WTC11 (cell line): ENCODE measurements around the gene NTMT2. TPM values are rescaled to one million over a fixed set of nuclear protein-coding genes. Genes with fewer than 3 reads are reported as not detected.

Source experiments
- ATAC-seq: fragments of 200-7000 bp; cut with Tn5 transposase; 2 replicates; pipeline ENCODE4 v1.10.0; 2021; ENCODE audit warnings: mild to moderate bottlenecking, moderate library complexity
- CTCF ChIA-PET: fragments of 300-600 bp; sonication (Branson Sonifier 250); formaldehyde crosslinking; loops from one replicate; lab custom pipeline; 2021; ENCODE audit warnings: antibody characterized with exemption; lab: Charles Lee
- POLR2A ChIA-PET: fragments of 350-600 bp; sonication (Branson Sonifier 250); formaldehyde crosslinking; loops from one replicate; lab custom pipeline; 2021; ENCODE audit warnings: antibody characterized with exemption; lab: Charles Lee
- DNase-seq: peaks from one replicate; pipeline ENCODE4 v3.0.0; 2021; ENCODE audit warnings: low spot score
- H3K27ac Mint-ChIP-seq: 2 replicates; pipeline ENCODE4 v1.8.0; 2021; ENCODE audit warnings: mixed read lengths
- H3K27me3 Mint-ChIP-seq: 2 replicates; pipeline ENCODE4 v1.8.0; 2021; ENCODE audit warnings: low read depth, mild to moderate bottlenecking, moderate library complexity, mixed read lengths
- H3K36me3 Mint-ChIP-seq: 2 replicates; pipeline ENCODE4 v1.8.0; 2021; ENCODE audit warnings: mixed read lengths
- H3K4me1 Mint-ChIP-seq: 2 replicates; pipeline ENCODE4 v1.8.0; 2022; ENCODE audit warnings: mixed read lengths
- H3K4me3 Mint-ChIP-seq: 2 replicates; pipeline ENCODE4 v1.8.0; 2021; ENCODE audit warnings: mild to moderate bottlenecking, moderate library complexity, mixed read lengths
- H3K9me3 Mint-ChIP-seq: 2 replicates; pipeline ENCODE4 v1.8.0; 2021; ENCODE audit warnings: mixed read lengths
- ATF1 ChIP-seq: sonication (generic); formaldehyde crosslinking; IDR thresholded peaks from 2 replicates; pipeline ENCODE4 v1.8.1; 2023; ENCODE audit warnings: mild to moderate bottlenecking, moderate library complexity, missing genetic modification reagents
- CBFB ChIP-seq: sonication (generic); formaldehyde crosslinking; IDR thresholded peaks from 2 replicates; pipeline ENCODE4 v1.8.1; 2022; ENCODE audit warnings: mild to moderate bottlenecking, low read depth, missing genetic modification reagents
- CREM ChIP-seq: sonication (generic); formaldehyde crosslinking; IDR thresholded peaks from 2 replicates; pipeline ENCODE4 v1.8.1; 2022; ENCODE audit warnings: mild to moderate bottlenecking, missing genetic modification reagents, moderate library complexity
- EMX1 ChIP-seq: fragments of 250-450 bp; sonication (Bioruptor Pico); IDR thresholded peaks from 2 replicates; pipeline ENCODE4 v1.8.0; 2021; ENCODE audit warnings: mild to moderate bottlenecking
- ESRRA ChIP-seq: sonication (generic); formaldehyde crosslinking; IDR thresholded peaks from 2 replicates; pipeline ENCODE4 v1.8.1; 2022; ENCODE audit warnings: mild to moderate bottlenecking, missing genetic modification reagents, borderline replicate concordance
- FOXK1 ChIP-seq: sonication (generic); formaldehyde crosslinking; IDR thresholded peaks from 2 replicates; pipeline ENCODE4 v1.8.0; 2022; ENCODE audit warnings: mild to moderate bottlenecking, moderate library complexity, missing genetic modification reagents
- GRHL2 ChIP-seq: fragments of 250-450 bp; sonication (Bioruptor Pico); IDR thresholded peaks from 2 replicates; pipeline ENCODE4 v1.8.0; 2022; ENCODE audit warnings: mild to moderate bottlenecking, moderate library complexity; ENCODE audit not compliant: insufficient replicate concordance, severe bottlenecking
- ZNF219 ChIP-seq: sonication (generic); formaldehyde crosslinking; IDR thresholded peaks from 2 replicates; pipeline ENCODE4 v1.8.0; 2023; ENCODE audit warnings: missing genetic modification reagents, mild to moderate bottlenecking, borderline replicate concordance
- ZNF317 ChIP-seq: sonication (generic); formaldehyde crosslinking; IDR thresholded peaks from 2 replicates; pipeline ENCODE4 v1.8.1; 2023; ENCODE audit warnings: low read depth, mild to moderate bottlenecking, moderate library complexity, missing genetic modification reagents, borderline replicate concordance
- ZNF416 ChIP-seq: fragments of 250-450 bp; sonication (Bioruptor Pico); IDR thresholded peaks from 2 replicates; pipeline ENCODE4 v1.9.0; 2021; ENCODE audit warnings: mild to moderate bottlenecking, inconsistent platforms
- total RNA-seq: library from RNA; stranded (reverse); gene quantifications from 3 replicates; pipeline ENCODE4 v1.2.3, GENCODE V29; 2021
- TF ChIP-seq, protein P1 (sequence below): sonication (generic); formaldehyde crosslinking; IDR thresholded peaks from 2 replicates; pipeline ENCODE4 v1.8.0; 2022; ENCODE audit warnings: missing genetic modification reagents
- TF ChIP-seq, protein P2 (sequence below): fragments of 250-450 bp; sonication (Bioruptor Pico); IDR thresholded peaks from 2 replicates; pipeline ENCODE4 v1.9.0; 2021; ENCODE audit warnings: mild to moderate bottlenecking
- TF ChIP-seq, protein P3 (sequence below): sonication (generic); formaldehyde crosslinking; IDR thresholded peaks from 2 replicates; pipeline ENCODE4 v1.8.0; 2023; ENCODE audit warnings: missing genetic modification reagents
- TF ChIP-seq, protein P4 (sequence below): sonication (generic); formaldehyde crosslinking; IDR thresholded peaks from 2 replicates; pipeline ENCODE4 v1.8.1; 2023; ENCODE audit warnings: mild to moderate bottlenecking, missing genetic modification reagents

Gene NTMT2
- total RNA-seq, 1 experiment from 2014 or later = 0.24 TPM

DNA sequence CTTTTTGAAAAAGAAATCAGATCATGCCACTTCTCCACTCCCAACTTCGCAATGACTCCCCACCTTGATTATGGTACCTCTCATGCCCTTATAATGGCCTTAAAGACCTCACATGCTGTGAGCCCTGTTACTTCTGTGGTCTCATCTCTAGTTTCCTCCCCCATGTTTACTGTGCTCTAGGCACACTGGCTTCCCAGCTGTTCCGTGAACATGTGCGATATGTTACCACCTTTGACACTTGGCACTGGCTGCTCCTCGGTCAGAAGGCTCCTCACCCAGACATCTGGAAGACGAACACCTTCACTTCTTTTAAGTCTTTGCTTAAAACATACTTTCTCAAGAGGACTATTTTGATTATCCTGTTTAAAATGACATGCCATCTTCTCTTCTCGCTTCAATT, 14.3 kb upstream of the NTMT2 start:
- H3K27ac Mint-ChIP-seq = no peak overlapping the region

DNA sequence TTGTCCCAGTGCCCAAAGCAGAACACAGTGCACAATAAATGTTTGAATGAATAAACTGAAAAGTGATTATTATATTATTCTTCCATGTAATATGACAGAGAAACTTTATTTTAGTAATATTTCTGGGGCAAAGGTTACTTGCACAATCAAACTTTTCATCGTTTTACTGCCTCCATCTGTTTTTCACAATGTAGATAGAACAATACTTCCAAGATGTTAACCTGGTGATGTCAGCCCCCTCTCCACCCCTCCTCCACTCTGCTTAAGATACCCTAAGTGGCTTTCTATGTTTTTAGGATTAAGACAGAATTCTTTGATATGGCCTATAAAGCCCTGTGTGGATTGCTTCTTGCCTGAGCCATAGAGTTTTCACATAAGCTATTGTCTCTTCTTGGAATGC, 13.8 kb upstream of the NTMT2 start:
- H3K4me3 Mint-ChIP-seq = no peak overlapping the region
- no peak overlapping the region for H3K27ac Mint-ChIP-seq
- DNase-seq (no peak), ATAC-seq (no peak)
- H3K36me3 Mint-ChIP-seq = no peaks in the 10 kb centered on the region
- POLR2A ChIA-PET = no interaction called here
- H3K4me1 Mint-ChIP-seq = peaks cover 5% of the 10 kb centered on the region; the same call in 1 of the 2 replicates
- CTCF ChIA-PET = no interaction called here
- peaks cover 3% of the 10 kb centered on the region; the same call in 1 of the 2 replicates for H3K27me3 Mint-ChIP-seq
- H3K9me3 Mint-ChIP-seq = no peaks in the 10 kb centered on the region
- no peak for TF ChIP-seq CBFB (CRISPR knock-in tag)
- TF ChIP-seq, all 79 proteins: peak for 0

More for the DNA sequence above, 14.3 kb upstream of the NTMT2 start:
- ChIA-PET CTCF (no interaction called here), POLR2A (no interaction called here)
- TF ChIP-seq ZNF219 (no peak), ZNF317 (no peak), ESRRA (CRISPR knock-in tag) (no peak), ATF1 (CRISPR knock-in tag) (no peak), GRHL2 (CRISPR knock-in tag) (no peak), ZNF416 (CRISPR knock-in tag) (no peak)
- TF ChIP-seq, protein P1, sequence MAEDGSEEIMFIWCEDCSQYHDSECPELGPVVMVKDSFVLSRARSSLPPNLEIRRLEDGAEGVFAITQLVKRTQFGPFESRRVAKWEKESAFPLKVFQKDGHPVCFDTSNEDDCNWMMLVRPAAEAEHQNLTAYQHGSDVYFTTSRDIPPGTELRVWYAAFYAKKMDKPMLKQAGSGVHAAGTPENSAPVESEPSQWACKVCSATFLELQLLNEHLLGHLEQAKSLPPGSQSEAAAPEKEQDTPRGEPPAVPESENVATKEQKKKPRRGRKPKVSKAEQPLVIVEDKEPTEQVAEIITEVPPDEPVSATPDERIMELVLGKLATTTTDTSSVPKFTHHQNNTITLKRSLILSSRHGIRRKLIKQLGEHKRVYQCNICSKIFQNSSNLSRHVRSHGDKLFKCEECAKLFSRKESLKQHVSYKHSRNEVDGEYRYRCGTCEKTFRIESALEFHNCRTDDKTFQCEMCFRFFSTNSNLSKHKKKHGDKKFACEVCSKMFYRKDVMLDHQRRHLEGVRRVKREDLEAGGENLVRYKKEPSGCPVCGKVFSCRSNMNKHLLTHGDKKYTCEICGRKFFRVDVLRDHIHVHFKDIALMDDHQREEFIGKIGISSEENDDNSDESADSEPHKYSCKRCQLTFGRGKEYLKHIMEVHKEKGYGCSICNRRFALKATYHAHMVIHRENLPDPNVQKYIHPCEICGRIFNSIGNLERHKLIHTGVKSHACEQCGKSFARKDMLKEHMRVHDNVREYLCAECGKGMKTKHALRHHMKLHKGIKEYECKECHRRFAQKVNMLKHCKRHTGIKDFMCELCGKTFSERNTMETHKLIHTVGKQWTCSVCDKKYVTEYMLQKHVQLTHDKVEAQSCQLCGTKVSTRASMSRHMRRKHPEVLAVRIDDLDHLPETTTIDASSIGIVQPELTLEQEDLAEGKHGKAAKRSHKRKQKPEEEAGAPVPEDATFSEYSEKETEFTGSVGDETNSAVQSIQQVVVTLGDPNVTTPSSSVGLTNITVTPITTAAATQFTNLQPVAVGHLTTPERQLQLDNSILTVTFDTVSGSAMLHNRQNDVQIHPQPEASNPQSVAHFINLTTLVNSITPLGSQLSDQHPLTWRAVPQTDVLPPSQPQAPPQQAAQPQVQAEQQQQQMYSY (CRISPR knock-in tag) = no peak
- TF ChIP-seq, protein P2, sequence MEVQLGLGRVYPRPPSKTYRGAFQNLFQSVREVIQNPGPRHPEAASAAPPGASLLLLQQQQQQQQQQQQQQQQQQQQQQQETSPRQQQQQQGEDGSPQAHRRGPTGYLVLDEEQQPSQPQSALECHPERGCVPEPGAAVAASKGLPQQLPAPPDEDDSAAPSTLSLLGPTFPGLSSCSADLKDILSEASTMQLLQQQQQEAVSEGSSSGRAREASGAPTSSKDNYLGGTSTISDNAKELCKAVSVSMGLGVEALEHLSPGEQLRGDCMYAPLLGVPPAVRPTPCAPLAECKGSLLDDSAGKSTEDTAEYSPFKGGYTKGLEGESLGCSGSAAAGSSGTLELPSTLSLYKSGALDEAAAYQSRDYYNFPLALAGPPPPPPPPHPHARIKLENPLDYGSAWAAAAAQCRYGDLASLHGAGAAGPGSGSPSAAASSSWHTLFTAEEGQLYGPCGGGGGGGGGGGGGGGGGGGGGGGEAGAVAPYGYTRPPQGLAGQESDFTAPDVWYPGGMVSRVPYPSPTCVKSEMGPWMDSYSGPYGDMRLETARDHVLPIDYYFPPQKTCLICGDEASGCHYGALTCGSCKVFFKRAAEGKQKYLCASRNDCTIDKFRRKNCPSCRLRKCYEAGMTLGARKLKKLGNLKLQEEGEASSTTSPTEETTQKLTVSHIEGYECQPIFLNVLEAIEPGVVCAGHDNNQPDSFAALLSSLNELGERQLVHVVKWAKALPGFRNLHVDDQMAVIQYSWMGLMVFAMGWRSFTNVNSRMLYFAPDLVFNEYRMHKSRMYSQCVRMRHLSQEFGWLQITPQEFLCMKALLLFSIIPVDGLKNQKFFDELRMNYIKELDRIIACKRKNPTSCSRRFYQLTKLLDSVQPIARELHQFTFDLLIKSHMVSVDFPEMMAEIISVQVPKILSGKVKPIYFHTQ (CRISPR knock-in tag) = no peak
- H3K4me1 Mint-ChIP-seq = peaks cover 11% of the 10 kb centered on the region
- no peaks in the 10 kb centered on the region for H3K9me3 Mint-ChIP-seq
- no peaks in the 10 kb centered on the region for H3K27me3 Mint-ChIP-seq
- ATAC-seq (no peak), DNase-seq (no peak)
- H3K4me3 Mint-ChIP-seq = no peak overlapping the region
- no peaks in the 10 kb centered on the region for H3K36me3 Mint-ChIP-seq

DNA sequence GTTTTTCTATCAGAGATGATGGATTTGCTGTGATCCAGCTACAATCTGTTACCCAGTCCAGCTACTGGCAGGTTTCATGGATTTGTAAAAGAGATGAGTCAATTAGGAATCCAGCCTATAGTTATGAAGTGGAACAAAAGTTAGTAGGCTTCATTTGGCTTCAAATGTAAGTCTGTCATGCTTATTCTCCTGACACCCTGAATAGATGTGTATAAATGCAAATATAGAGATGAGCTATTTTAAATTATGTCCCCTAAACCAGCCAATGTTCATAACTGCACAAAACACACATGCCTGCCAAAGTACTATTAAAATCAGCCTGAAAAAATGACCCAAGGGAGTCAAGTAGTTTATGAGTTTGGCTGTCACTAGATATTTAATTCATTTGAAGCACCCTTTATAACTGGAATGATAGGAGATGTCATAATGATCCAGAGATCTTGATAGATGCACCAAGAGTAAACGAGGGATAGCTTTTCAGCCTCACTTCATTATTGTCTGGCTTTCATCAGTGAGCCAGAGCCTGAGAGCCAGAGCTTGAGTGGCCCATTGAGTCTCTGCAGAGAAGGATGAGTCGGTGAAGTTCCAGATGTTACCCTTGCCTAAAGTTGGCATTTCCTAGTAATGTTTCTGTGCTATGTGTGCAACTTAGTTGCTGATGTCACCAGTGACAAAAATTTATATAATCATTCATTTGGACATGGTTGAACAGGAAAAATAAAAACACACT, 11.8 kb upstream of the NTMT2 start:
- Mint-ChIP-seq H3K27me3 (peaks cover 10% of the 10 kb centered on the region), H3K27ac (no peak overlapping the region), H3K4me1 (peaks cover 4% of the 10 kb centered on the region; the same call in 1 of the 2 replicates), H3K9me3 (no peaks in the 10 kb centered on the region), H3K4me3 (no peak overlapping the region), H3K36me3 (no peaks in the 10 kb centered on the region)
- CTCF ChIA-PET = no interaction called here
- ATAC-seq = no peak
- TF ChIP-seq, protein P3, sequence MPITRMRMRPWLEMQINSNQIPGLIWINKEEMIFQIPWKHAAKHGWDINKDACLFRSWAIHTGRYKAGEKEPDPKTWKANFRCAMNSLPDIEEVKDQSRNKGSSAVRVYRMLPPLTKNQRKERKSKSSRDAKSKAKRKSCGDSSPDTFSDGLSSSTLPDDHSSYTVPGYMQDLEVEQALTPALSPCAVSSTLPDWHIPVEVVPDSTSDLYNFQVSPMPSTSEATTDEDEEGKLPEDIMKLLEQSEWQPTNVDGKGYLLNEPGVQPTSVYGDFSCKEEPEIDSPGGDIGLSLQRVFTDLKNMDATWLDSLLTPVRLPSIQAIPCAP = no peak
- TF ChIP-seq FOXK1 (CRISPR knock-in tag) = no peak
- no peak for DNase-seq
- POLR2A ChIA-PET = no interaction called here

DNA sequence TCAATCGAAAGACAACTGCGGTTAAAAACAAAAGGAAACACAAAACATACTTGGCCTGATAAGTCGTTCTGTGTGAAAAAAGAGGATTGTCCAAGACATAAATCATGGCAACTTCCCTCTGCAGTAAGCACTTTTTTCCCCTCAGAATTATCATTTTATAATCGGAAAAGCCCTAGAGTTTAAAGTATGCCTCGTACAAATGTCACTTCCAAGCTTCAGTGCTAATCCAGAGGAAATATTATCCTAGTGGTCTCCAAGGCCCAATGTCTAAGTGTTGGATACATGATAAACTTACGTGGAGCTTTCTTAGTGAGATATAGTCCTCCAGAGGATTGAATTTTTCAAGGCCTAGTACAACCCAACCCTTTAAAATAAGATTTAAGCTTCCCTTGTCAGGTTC, 11.2 kb upstream of the NTMT2 start:
- H3K27me3 Mint-ChIP-seq = peaks cover 10% of the 10 kb centered on the region
- no peak overlapping the region for H3K27ac Mint-ChIP-seq
- no peak overlapping the region for H3K4me3 Mint-ChIP-seq
- ChIA-PET POLR2A (no interaction called here), CTCF (no interaction called here)
- H3K36me3 Mint-ChIP-seq = no peaks in the 10 kb centered on the region
- ATAC-seq = no peak
- H3K9me3 Mint-ChIP-seq = no peaks in the 10 kb centered on the region
- DNase-seq = no peak
- peaks cover 4% of the 10 kb centered on the region; the same call in 1 of the 2 replicates for H3K4me1 Mint-ChIP-seq
- TF ChIP-seq, protein P4, sequence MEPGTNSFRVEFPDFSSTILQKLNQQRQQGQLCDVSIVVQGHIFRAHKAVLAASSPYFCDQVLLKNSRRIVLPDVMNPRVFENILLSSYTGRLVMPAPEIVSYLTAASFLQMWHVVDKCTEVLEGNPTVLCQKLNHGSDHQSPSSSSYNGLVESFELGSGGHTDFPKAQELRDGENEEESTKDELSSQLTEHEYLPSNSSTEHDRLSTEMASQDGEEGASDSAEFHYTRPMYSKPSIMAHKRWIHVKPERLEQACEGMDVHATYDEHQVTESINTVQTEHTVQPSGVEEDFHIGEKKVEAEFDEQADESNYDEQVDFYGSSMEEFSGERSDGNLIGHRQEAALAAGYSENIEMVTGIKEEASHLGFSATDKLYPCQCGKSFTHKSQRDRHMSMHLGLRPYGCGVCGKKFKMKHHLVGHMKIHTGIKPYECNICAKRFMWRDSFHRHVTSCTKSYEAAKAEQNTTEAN (CRISPR knock-in tag) = no peak
- TF ChIP-seq EMX1 (CRISPR knock-in tag) (no peak), CREM (CRISPR knock-in tag) (no peak)
- TF ChIP-seq, protein P1 (CRISPR knock-in tag) = no peak
